ENCODE results near the gene MACC1.

DNA sequence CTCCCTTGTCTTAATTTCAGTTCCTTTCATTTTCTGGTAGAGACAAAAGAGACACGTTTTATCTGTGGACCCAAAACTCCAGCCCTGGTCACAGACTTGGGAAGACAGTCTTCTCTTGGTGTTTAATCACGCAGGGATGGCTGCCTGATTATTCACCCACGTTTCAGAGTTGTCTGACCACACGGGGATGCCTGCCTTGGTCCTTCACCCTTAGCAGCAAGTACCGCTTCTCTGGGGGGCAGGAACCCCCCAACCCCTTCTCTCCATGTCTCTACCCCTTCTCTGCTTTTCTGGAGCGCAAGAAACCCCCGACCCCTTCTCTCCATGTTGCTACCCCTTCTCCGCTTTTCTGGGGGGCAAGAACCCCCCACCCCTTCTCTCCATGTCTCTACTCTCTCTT is 95.8 kb downstream of the MACC1 start:
- no peak for TF ChIP-seq EZH2 (IDR thresholded peaks at IDR 0.05; ENCODE audit: low read depth, unreplicated experiment)
- TF ChIP-seq, protein P1, sequence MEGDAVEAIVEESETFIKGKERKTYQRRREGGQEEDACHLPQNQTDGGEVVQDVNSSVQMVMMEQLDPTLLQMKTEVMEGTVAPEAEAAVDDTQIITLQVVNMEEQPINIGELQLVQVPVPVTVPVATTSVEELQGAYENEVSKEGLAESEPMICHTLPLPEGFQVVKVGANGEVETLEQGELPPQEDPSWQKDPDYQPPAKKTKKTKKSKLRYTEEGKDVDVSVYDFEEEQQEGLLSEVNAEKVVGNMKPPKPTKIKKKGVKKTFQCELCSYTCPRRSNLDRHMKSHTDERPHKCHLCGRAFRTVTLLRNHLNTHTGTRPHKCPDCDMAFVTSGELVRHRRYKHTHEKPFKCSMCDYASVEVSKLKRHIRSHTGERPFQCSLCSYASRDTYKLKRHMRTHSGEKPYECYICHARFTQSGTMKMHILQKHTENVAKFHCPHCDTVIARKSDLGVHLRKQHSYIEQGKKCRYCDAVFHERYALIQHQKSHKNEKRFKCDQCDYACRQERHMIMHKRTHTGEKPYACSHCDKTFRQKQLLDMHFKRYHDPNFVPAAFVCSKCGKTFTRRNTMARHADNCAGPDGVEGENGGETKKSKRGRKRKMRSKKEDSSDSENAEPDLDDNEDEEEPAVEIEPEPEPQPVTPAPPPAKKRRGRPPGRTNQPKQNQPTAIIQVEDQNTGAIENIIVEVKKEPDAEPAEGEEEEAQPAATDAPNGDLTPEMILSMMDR (conservative IDR thresholded peaks at IDR 0.05; ENCODE audit: low read depth in 2 of 2) = no peak
- TF ChIP-seq, protein P2, sequence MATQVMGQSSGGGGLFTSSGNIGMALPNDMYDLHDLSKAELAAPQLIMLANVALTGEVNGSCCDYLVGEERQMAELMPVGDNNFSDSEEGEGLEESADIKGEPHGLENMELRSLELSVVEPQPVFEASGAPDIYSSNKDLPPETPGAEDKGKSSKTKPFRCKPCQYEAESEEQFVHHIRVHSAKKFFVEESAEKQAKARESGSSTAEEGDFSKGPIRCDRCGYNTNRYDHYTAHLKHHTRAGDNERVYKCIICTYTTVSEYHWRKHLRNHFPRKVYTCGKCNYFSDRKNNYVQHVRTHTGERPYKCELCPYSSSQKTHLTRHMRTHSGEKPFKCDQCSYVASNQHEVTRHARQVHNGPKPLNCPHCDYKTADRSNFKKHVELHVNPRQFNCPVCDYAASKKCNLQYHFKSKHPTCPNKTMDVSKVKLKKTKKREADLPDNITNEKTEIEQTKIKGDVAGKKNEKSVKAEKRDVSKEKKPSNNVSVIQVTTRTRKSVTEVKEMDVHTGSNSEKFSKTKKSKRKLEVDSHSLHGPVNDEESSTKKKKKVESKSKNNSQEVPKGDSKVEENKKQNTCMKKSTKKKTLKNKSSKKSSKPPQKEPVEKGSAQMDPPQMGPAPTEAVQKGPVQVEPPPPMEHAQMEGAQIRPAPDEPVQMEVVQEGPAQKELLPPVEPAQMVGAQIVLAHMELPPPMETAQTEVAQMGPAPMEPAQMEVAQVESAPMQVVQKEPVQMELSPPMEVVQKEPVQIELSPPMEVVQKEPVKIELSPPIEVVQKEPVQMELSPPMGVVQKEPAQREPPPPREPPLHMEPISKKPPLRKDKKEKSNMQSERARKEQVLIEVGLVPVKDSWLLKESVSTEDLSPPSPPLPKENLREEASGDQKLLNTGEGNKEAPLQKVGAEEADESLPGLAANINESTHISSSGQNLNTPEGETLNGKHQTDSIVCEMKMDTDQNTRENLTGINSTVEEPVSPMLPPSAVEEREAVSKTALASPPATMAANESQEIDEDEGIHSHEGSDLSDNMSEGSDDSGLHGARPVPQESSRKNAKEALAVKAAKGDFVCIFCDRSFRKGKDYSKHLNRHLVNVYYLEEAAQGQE (IDR thresholded peaks at IDR 0.05; ENCODE audit: unreplicated experiment) = no peak

All from GM23338 (cell line).